Vagina (tissue), 2 donors: ENCODE results near the gene BCOR.

Source experiments
- POLR2AphosphoS5 ChIP-seq, 2 donors: sonication (generic); formaldehyde crosslinking; IDR thresholded peaks; one replicate each; pipeline ENCODE4 v1.9.0; 2017; ENCODE audit warnings: antibody characterized with exemption in 2 of 2, mild to moderate bottlenecking in 2 of 2, low read depth in 1 of 2; ENCODE audit not compliant: insufficient read depth in 1 of 2
- TF ChIP-seq, protein P1 (sequence below), 3 experiments: fragments of 450-650 bp in 2 of 3; fragments of 200-600 bp in 1 of 3; sonication (generic) in 1 of 3; IDR thresholded peaks; one replicate each; pipeline ENCODE4 v1.5.1; 2017 to 2019; ENCODE audit warnings: antibody characterized with exemption in 3 of 3, mild to moderate bottlenecking in 2 of 3, moderate library complexity in 2 of 3

DNA sequence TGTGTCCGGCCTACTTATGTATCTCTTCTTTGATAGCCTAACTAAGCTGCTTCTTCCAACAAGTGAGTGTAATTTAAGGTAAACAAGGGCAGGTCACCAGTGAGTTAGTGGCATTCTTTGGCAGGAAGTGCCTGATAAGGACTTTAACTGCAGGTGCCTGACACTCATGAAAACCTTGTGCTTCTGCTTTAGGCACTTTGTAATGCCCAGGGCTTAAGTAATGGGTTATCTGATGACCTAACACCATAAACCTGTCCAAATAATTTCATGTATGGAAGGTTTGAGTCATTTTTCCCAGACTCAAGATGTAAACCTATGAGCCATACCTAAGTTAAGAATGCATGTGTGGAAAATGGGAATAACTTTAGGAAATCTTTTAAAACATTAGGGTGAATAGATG, 43.0 kb downstream of the BCOR start:
- TF ChIP-seq, protein P1, sequence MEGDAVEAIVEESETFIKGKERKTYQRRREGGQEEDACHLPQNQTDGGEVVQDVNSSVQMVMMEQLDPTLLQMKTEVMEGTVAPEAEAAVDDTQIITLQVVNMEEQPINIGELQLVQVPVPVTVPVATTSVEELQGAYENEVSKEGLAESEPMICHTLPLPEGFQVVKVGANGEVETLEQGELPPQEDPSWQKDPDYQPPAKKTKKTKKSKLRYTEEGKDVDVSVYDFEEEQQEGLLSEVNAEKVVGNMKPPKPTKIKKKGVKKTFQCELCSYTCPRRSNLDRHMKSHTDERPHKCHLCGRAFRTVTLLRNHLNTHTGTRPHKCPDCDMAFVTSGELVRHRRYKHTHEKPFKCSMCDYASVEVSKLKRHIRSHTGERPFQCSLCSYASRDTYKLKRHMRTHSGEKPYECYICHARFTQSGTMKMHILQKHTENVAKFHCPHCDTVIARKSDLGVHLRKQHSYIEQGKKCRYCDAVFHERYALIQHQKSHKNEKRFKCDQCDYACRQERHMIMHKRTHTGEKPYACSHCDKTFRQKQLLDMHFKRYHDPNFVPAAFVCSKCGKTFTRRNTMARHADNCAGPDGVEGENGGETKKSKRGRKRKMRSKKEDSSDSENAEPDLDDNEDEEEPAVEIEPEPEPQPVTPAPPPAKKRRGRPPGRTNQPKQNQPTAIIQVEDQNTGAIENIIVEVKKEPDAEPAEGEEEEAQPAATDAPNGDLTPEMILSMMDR (IDR thresholded peaks at IDR 0.05): no peak
- no peak for TF ChIP-seq POLR2AphosphoS5 (IDR thresholded peaks at IDR 0.05; ENCODE audit: insufficient read depth in 1 of 2, low read depth in 1 of 2)
